Endothelial cell of umbilical vein (primary cell): ENCODE data around the gene HIF1AN. TPM values are rescaled to one million over a fixed set of nuclear protein-coding genes. Genes with fewer than 3 reads are reported as not detected.

Experiments
- BruUV-seq: library from RNA; stranded (reverse); fragments of 400-500 nt; replicated peaks from 2 replicates; lab custom pipeline; 2021; lab: Mats Ljungman, UMichigan
- CTCF ChIA-PET: fragments of 300-600, 350-600 bp; sonication (Branson Sonifier 250); formaldehyde crosslinking; loops from one replicate; lab custom pipeline; 2021; ENCODE audit warnings: antibody characterized with exemption, inconsistent platforms; lab: Charles Lee
- POLR2A ChIA-PET: fragments of 300-600, 350-600 bp; sonication (Branson Sonifier 250); formaldehyde crosslinking; loops from one replicate; lab custom pipeline; 2021; ENCODE audit warnings: antibody characterized with exemption, inconsistent platforms; lab: Charles Lee
- DNase-seq: peaks from one replicate; pipeline ENCODE4 v3.0.0-alpha.2; 2011; ENCODE audit warnings: low read depth, low spot score
- FAIRE-seq: peaks from 2 replicates; lab custom pipeline; 2011; peaks lifted over from hg19 to GRCh38; lab: Jason Lieb, UNC
- H2AFZ ChIP-seq: 2 replicates; pipeline ENCODE4 v1.6.0; 2012; ENCODE audit warnings: low read depth, low read length, control low read depth, inconsistent platforms
- H3K27ac ChIP-seq: 2 replicates; pipeline ENCODE4 v1.5.1; 2011; ENCODE audit warnings: low read depth, mild to moderate bottlenecking, control low read depth, low read length, moderate library complexity; ENCODE audit not compliant: insufficient read depth
- H3K27me3 ChIP-seq, 2 experiments: 2 replicates each; pipeline versions ENCODE4 v1.6.0 to v1.6.1; 2011; ENCODE audit warnings: low read length in 2 of 2, mixed read lengths in 1 of 2; ENCODE audit not compliant: control insufficient read depth in 2 of 2, insufficient read depth in 2 of 2
- H3K36me3 ChIP-seq, 2 experiments: 2 replicates in 1 of 2; 3 replicates in 1 of 2; pipeline ENCODE4 v1.5.1; 2011; ENCODE audit warnings: low read length in 2 of 2, mild to moderate bottlenecking in 1 of 2, moderate library complexity in 1 of 2; ENCODE audit not compliant: control insufficient read depth in 2 of 2, insufficient read depth in 2 of 2; ENCODE audit errors: extremely low read depth in 1 of 2
- H3K4me1 ChIP-seq: 3 replicates; pipeline ENCODE4 v1.5.1; 2011; ENCODE audit warnings: mild to moderate bottlenecking, low read length; ENCODE audit not compliant: control insufficient read depth, insufficient read depth; ENCODE audit errors: extremely low read depth
- H3K4me2 ChIP-seq: 2 replicates; pipeline ENCODE4 v1.6.1; 2011; ENCODE audit warnings: low read length, control low read depth, mixed read lengths; ENCODE audit not compliant: insufficient read depth
- H3K4me3 ChIP-seq, 3 experiments: fragments of 200-600 bp in 1 of 3; sonication (generic), shearing (Covaris generic) in 1 of 3; replicated peaks in 1 of 3; 2 replicates each; pipeline ENCODE4 v1.5.1; 2011 to 2016; ENCODE audit warnings: control low read depth in 3 of 3, low read length in 3 of 3, mild to moderate bottlenecking in 2 of 3, inconsistent platforms in 1 of 3, low read depth in 1 of 3, moderate library complexity in 1 of 3; ENCODE audit not compliant: insufficient read depth in 1 of 3
- H3K79me2 ChIP-seq: 2 replicates; pipeline ENCODE4 v1.6.0; 2012; ENCODE audit warnings: low read length, inconsistent platforms; ENCODE audit not compliant: control insufficient read depth, insufficient read depth
- H3K9ac ChIP-seq: replicated peaks from 2 replicates; pipeline ENCODE3; 2011; ENCODE audit warnings: low read length, control low read depth; ENCODE audit not compliant: insufficient read depth; ENCODE audit errors: extremely low read depth
- H3K9me1 ChIP-seq: replicated peaks from 3 replicates; pipeline ENCODE4 v1.6.0; 2011; ENCODE audit warnings: mild to moderate bottlenecking, low read length; ENCODE audit not compliant: control insufficient read depth, insufficient read depth; ENCODE audit errors: extremely low read depth
- H3K9me3 ChIP-seq: replicated peaks from 2 replicates; pipeline ENCODE4 v1.5.1; 2012; ENCODE audit warnings: low read length, inconsistent platforms; ENCODE audit not compliant: control insufficient read depth, insufficient read depth
- H4K20me1 ChIP-seq: replicated peaks from 2 replicates; pipeline ENCODE3; 2011; ENCODE audit warnings: mild to moderate bottlenecking, low read length; ENCODE audit not compliant: control insufficient read depth, insufficient read depth; ENCODE audit errors: extremely low read depth
- EZH2 ChIP-seq: IDR thresholded peaks from 2 replicates; pipeline ENCODE4 v1.6.1; 2012; ENCODE audit warnings: borderline replicate concordance, low read depth, mild to moderate bottlenecking, moderate library complexity, low read length, inconsistent platforms; ENCODE audit not compliant: severe bottlenecking
- GATA2 ChIP-seq: IDR thresholded peaks from 2 replicates; pipeline ENCODE4 v1.7.0; 2011; ENCODE audit warnings: low read depth, mild to moderate bottlenecking, moderate library complexity, mixed read lengths, low read length; ENCODE audit not compliant: insufficient read length, insufficient read depth
- JUN ChIP-seq: IDR thresholded peaks from 2 replicates; pipeline ENCODE4 v1.6.1; 2011; ENCODE audit warnings: borderline replicate concordance, low read depth; ENCODE audit not compliant: insufficient read length, insufficient read depth
- POLR2A ChIP-seq: IDR thresholded peaks from 2 replicates; pipeline ENCODE4 v1.6.1; 2012; ENCODE audit warnings: low read depth, mild to moderate bottlenecking, control low read depth, low read length
- POLR2AphosphoS5 ChIP-seq: IDR thresholded peaks from 2 replicates; pipeline ENCODE4 v1.6.1; 2012; ENCODE audit warnings: low read depth, mild to moderate bottlenecking, control low read depth, low read length, moderate library complexity; ENCODE audit not compliant: insufficient read depth
- dilution Hi-C: fragments of 300-500 bp; cut with MboI; formaldehyde crosslinking; loops from one replicate; pipeline ENCODE4 v1.15.0; 2019; ENCODE audit warnings: low sequenced_read_pairs; ENCODE audit not compliant: extremely low pct_ligation_motif_present
- intact Hi-C: fragments of 100-400 bp; cut with micrococcal nuclease; formaldehyde crosslinking; loops from one replicate; pipeline ENCODE4 v1.10.0; 2022
- polyA plus RNA-seq, 4 experiments: library from polyadenylated mRNA; depleted of rRNA in 3 of 4; stranded (reverse) in 3 of 4; unstranded in 1 of 4; fragments of >200 nt; gene quantifications; 2 replicates each; pipeline versions ENCODE4 v1.2.1 to v1.2.3, GENCODE V29; 2011 to 2012; ENCODE audit warnings: missing spikeins in 1 of 4
- total RNA-seq: library from RNA; stranded (reverse); gene quantifications from 2 replicates; pipeline ENCODE4 v1.2.3, GENCODE V29; 2021
- TF ChIP-seq, protein P1 (sequence below): IDR thresholded peaks from 2 replicates; pipeline ENCODE4 v1.6.1; 2011; ENCODE audit not compliant: insufficient read depth, insufficient read length

HIF1AN gene
- total and polyA plus RNA-seq, 2 donors (not counting 3 experiments of a cell fraction or from before 2014, with no cell fraction given) = 7.3 to 34.0 TPM

- dilution Hi-C loops = no loop called here
- intact Hi-C loops = no loop called here
- DNase-seq (no peak), FAIRE-seq (no peak)
- Histone ChIP-seq H3K9me1 (no peaks in the 10 kb centered on the region), H3K4me2 (no peak overlapping the region), H2AFZ (no peak overlapping the region), H4K20me1 (no peaks in the 10 kb centered on the region), H3K4me3 (no peak overlapping the region), H3K79me2 (no peaks in the 10 kb centered on the region), H3K36me3 (no peaks in the 10 kb centered on the region), H3K9ac (no peak overlapping the region), H3K4me1 (no peaks in the 10 kb centered on the region), H3K27me3 (peaks cover 21 to 24% of the 10 kb centered on the region in 2 experiments), H3K9me3 (no peaks in the 10 kb centered on the region), H3K27ac (no peak overlapping the region)
- CTCF ChIA-PET = no interaction called here
- TF ChIP-seq EZH2 (no peak), POLR2A (no peak), POLR2AphosphoS5 (no peak), JUN (no peak)
- TF ChIP-seq, protein P1, sequence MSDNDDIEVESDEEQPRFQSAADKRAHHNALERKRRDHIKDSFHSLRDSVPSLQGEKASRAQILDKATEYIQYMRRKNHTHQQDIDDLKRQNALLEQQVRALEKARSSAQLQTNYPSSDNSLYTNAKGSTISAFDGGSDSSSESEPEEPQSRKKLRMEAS = no peak
- POLR2A ChIA-PET = interaction anchor here (0.6 kb wide), 1 partner anchor 369 kb away, joined by 5 read pairs; no protein-coding TSS in a partner anchor
- BruUV-seq = no TSS peak
Observed at GRCh38 chr10:100586959-100587358, 51.2 kb downstream of the HIF1AN start.

DNA sequence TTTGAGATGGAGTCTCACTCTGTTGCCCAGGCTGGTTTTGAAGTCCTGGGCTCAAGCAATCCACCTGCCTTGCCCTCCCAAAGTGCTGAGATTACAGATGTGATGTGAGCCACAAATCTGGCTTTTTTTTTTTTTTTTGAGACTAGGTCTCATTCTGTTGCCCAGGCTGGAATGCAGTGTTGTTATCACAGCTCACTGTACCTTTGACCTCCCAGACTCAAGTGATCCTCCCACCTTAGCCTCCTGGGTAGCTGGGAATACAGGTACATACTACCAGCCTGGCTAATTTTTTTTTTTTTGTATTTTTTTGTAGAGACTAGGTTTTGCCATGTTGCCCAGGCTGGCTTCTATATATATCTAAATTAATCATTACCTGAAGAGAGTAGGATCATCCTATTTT is 62.4 kb downstream of the HIF1AN start:
- H3K4me3 ChIP-seq = no peak overlapping the region
- H3K4me1 ChIP-seq = no peaks in the 10 kb centered on the region
- POLR2A ChIA-PET = interaction anchor here (0.7 kb wide), 1 partner anchor 18 kb away, joined by 3 read pairs; no protein-coding TSS in a partner anchor
- intact Hi-C loops (no loop called here), dilution Hi-C loops (no loop called here)
- H3K4me2 ChIP-seq = no peak overlapping the region
- H3K27me3 ChIP-seq = peaks cover 2 to 5% of the 10 kb centered on the region in 2 experiments
- H3K9me1 ChIP-seq = no peaks in the 10 kb centered on the region
- no peaks in the 10 kb centered on the region for H4K20me1 ChIP-seq
- no peaks in the 10 kb centered on the region for H3K9me3 ChIP-seq
- DNase-seq (no peak), FAIRE-seq (no peak)
- no peak for TF ChIP-seq POLR2A
- no peak for TF ChIP-seq JUN
- no peak for TF ChIP-seq POLR2AphosphoS5
- TF ChIP-seq GATA2 = no peak
- no peak overlapping the region for H2AFZ ChIP-seq
- no peak overlapping the region for H3K27ac ChIP-seq
- no peaks in the 10 kb centered on the region for H3K79me2 ChIP-seq
- no peaks in the 10 kb centered on the region for H3K36me3 ChIP-seq
- CTCF ChIA-PET = interaction anchor here (0.7 to 1.3 kb wide), 3 partner anchors 14 to 35 kb away, joined by 3 to 4 read pairs (median 3); no protein-coding TSS in a partner anchor
- BruUV-seq = no TSS peak
- no peak overlapping the region for H3K9ac ChIP-seq
